Measurements from ENCODE around the gene ADAMTS9.
"Not testable (repeated sequence)": the region's sequence is repeated elsewhere in the genome, so short reads cannot be mapped to it uniquely, and the experiment has no call there.

ADAMTS9 gene

GRCh38 chr3:64551697-64552096 is 136.1 kb downstream of the ADAMTS9 start:
- H3K4me1 Mint-ChIP-seq: peaks cover 78% of the 10 kb centered on the region
- H3K4me3 Mint-ChIP-seq: no peak overlapping the region
- peaks cover 93% of the 10 kb centered on the region for H3K36me3 Mint-ChIP-seq (ENCODE audit: low read depth)
- H3K27ac Mint-ChIP-seq: peak overlapping the region; percentile 90 to 95 (median 93)
- TF ChIP-seq, protein P1, sequence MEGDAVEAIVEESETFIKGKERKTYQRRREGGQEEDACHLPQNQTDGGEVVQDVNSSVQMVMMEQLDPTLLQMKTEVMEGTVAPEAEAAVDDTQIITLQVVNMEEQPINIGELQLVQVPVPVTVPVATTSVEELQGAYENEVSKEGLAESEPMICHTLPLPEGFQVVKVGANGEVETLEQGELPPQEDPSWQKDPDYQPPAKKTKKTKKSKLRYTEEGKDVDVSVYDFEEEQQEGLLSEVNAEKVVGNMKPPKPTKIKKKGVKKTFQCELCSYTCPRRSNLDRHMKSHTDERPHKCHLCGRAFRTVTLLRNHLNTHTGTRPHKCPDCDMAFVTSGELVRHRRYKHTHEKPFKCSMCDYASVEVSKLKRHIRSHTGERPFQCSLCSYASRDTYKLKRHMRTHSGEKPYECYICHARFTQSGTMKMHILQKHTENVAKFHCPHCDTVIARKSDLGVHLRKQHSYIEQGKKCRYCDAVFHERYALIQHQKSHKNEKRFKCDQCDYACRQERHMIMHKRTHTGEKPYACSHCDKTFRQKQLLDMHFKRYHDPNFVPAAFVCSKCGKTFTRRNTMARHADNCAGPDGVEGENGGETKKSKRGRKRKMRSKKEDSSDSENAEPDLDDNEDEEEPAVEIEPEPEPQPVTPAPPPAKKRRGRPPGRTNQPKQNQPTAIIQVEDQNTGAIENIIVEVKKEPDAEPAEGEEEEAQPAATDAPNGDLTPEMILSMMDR (IDR thresholded peaks at IDR 0.05; ENCODE audit: unreplicated experiment in 3 of 3): no peak
- H3K27me3 Mint-ChIP-seq (ENCODE audit: low read depth): no peaks in the 10 kb centered on the region
- no peaks in the 10 kb centered on the region for H3K9me3 Mint-ChIP-seq

GRCh38 chr3:64550745-64551144 is 137.1 kb downstream of the ADAMTS9 start:
- no peaks in the 10 kb centered on the region for H3K27me3 Mint-ChIP-seq (ENCODE audit: low read depth)
- H3K27ac Mint-ChIP-seq: peak overlapping the region; percentile 84 to 96 (median 94)
- no peak overlapping the region for H3K4me3 Mint-ChIP-seq
- TF ChIP-seq, protein P1 (IDR thresholded peaks at IDR 0.05; ENCODE audit: unreplicated experiment in 3 of 3): no peak
- no peaks in the 10 kb centered on the region for H3K9me3 Mint-ChIP-seq
- H3K4me1 Mint-ChIP-seq: peaks cover 76% of the 10 kb centered on the region
- H3K36me3 Mint-ChIP-seq (ENCODE audit: low read depth): peaks cover 91% of the 10 kb centered on the region

- Mint-ChIP-seq H3K9me3 (no peaks in the 10 kb centered on the region), H3K4me3 (no peak overlapping the region), H3K27me3 (ENCODE audit: low read depth) (no peaks in the 10 kb centered on the region), H3K27ac (peak overlapping the region; percentile 94 to 97 (median 96)), H3K4me1 (peaks cover 68% of the 10 kb centered on the region), H3K36me3 (ENCODE audit: low read depth) (peaks cover 90% of the 10 kb centered on the region)
- TF ChIP-seq, protein P1 (IDR thresholded peaks at IDR 0.05; ENCODE audit: unreplicated experiment in 3 of 3): no peak
Measured at GRCh38 chr3:64549869-64550268, 137.9 kb downstream of the ADAMTS9 start.

DNA sequence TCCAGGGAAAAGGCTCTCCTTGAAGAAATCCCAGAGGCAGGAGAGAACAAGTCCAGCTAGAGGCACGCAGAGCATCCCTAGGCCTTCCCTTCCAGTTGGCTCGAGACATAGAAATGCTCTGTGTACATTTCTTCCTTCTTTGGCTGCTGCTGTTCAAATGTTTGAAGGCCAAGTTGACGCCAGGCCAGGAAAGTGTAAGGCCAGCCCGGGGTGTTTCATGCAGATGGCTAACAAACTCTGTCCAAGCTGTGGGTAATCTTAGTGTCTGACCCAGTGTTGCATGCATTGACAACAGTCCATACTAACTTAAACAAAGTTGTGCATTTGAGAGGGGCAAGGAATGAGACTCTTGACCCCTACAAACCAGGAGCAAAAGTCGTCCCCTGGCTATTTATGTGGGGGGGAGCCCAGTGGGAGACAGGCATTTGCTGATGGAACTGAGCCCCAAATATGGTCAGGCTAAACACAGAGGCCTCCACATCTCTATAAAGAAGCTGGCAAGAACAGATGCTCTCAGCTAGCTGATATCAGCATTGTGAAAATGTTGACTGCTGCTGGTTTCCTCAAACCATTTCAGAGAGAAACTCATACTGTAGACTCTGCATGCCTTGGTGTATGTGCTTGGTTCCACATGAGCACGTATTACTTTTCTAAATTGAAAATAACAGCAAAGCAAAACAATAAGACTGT is 139.5 kb downstream of the ADAMTS9 start:
- TF ChIP-seq, protein P1 (IDR thresholded peaks at IDR 0.05; ENCODE audit: unreplicated experiment in 3 of 3): no peak
- Mint-ChIP-seq H3K9me3 (no peaks in the 10 kb centered on the region), H3K27me3 (ENCODE audit: low read depth) (no peaks in the 10 kb centered on the region), H3K27ac (peak overlapping the region; percentile 94 to 97 (median 96)), H3K4me1 (peaks cover 53% of the 10 kb centered on the region), H3K36me3 (ENCODE audit: low read depth) (peaks cover 94% of the 10 kb centered on the region), H3K4me3 (no peak overlapping the region)

GRCh38 chr3:64546856-64547255 is 140.9 kb downstream of the ADAMTS9 start:
- H3K4me1 Mint-ChIP-seq: peaks cover 41% of the 10 kb centered on the region
- peaks cover 92% of the 10 kb centered on the region for H3K36me3 Mint-ChIP-seq (ENCODE audit: low read depth)
- peak overlapping the region in 1 of 3 experiments; percentile 15 for H3K4me3 Mint-ChIP-seq
- TF ChIP-seq, protein P1 (IDR thresholded peaks at IDR 0.05; ENCODE audit: unreplicated experiment in 3 of 3): no peak
- peak overlapping the region; percentile 94 to 97 (median 96) for H3K27ac Mint-ChIP-seq
- H3K27me3 Mint-ChIP-seq (ENCODE audit: low read depth): no peaks in the 10 kb centered on the region
- H3K9me3 Mint-ChIP-seq: no peaks in the 10 kb centered on the region

GRCh38 chr3:64545239-64545638 is 142.6 kb downstream of the ADAMTS9 start:
- H3K9me3 Mint-ChIP-seq; H3K27me3 Mint-ChIP-seq (ENCODE audit: low read depth); H3K4me3 Mint-ChIP-seq; H3K27ac Mint-ChIP-seq: not testable (repeated sequence)
- H3K36me3 Mint-ChIP-seq (ENCODE audit: low read depth): peaks cover 92% of the 10 kb centered on the region
- H3K4me1 Mint-ChIP-seq: peaks cover 42% of the 10 kb centered on the region

Data from nephron (organoid).